Measurements from ENCODE around the gene SVBP. TPM values are rescaled to one million over a fixed set of nuclear protein-coding genes. Genes with fewer than 3 reads are reported as not detected.

Gene SVBP
- total RNA-seq, 2 experiments from 2014 or later: 15.8 to 18.1 TPM

- POLR2A ChIA-PET: interaction anchor here (5.2 kb wide), 1 partner anchor 13 kb away, joined by 37 read pairs; the partner anchor contains the start of genes C1orf50 and P3H1
Observed at GRCh38 chr1:42780176-42780575, 37.0 kb downstream of the SVBP start.

GRCh38 chr1:42779725-42780124 is 37.5 kb downstream of the SVBP start:
- DNase-seq: no peak
- no peak for ATAC-seq (ENCODE audit: low read depth)
- no peaks in the 10 kb centered on the region for H3K9me3 Mint-ChIP-seq
- POLR2A ChIA-PET: interaction anchor here (5.2 kb wide), 1 partner anchor 12 kb away, joined by 37 read pairs; the partner anchor contains the start of genes C1orf50 and P3H1
- H3K4me1 Mint-ChIP-seq: peaks cover 15% of the 10 kb centered on the region
- peaks cover 27% of the 10 kb centered on the region for H3K36me3 Mint-ChIP-seq
- peak overlapping the region; percentile 0 for H3K27ac Mint-ChIP-seq
- H3K27me3 Mint-ChIP-seq: no peaks in the 10 kb centered on the region
- no peak overlapping the region for H3K4me3 Mint-ChIP-seq

More at GRCh38 chr1:42780176-42780575, 37.0 kb downstream of the SVBP start:
- Mint-ChIP-seq H3K4me3 (no peak overlapping the region), H3K9me3 (no peaks in the 10 kb centered on the region), H3K4me1 (peaks cover 15% of the 10 kb centered on the region), H3K27me3 (no peaks in the 10 kb centered on the region), H3K27ac (no peak overlapping the region), H3K36me3 (peaks cover 24% of the 10 kb centered on the region)
- ATAC-seq (ENCODE audit: low read depth) (no peak), DNase-seq (no peak)

- no peak for ATAC-seq (ENCODE audit: low read depth)
- H3K9me3 Mint-ChIP-seq: no peaks in the 10 kb centered on the region
- POLR2A ChIA-PET: interaction anchor here (0.7 to 5.2 kb wide), 2 partner anchors 11 to 179 kb away, joined by 3 to 37 read pairs; partner anchors contain the start of genes C1orf50 and P3H1
- peaks cover 16% of the 10 kb centered on the region for H3K4me1 Mint-ChIP-seq
- no peak overlapping the region for H3K27ac Mint-ChIP-seq
- no peak overlapping the region for H3K4me3 Mint-ChIP-seq
- no peaks in the 10 kb centered on the region for H3K27me3 Mint-ChIP-seq
- H3K36me3 Mint-ChIP-seq: peaks cover 29% of the 10 kb centered on the region
- no peak for DNase-seq
Observed at GRCh38 chr1:42777852-42778251, 39.3 kb downstream of the SVBP start.

- Mint-ChIP-seq H3K9me3 (no peaks in the 10 kb centered on the region), H3K27me3 (no peaks in the 10 kb centered on the region), H3K36me3 (peaks cover 28% of the 10 kb centered on the region), H3K4me1 (peaks cover 20% of the 10 kb centered on the region), H3K4me3 (no peak overlapping the region), H3K27ac (no peak overlapping the region)
- DNase-seq: no peak
- ATAC-seq (ENCODE audit: low read depth): no peak
- POLR2A ChIA-PET: interaction anchor here (0.6 to 5.2 kb wide), 2 partner anchors 9 to 572 kb away, joined by 3 to 37 read pairs; partner anchors contain the start of genes C1orf50 and P3H1
Observed at GRCh38 chr1:42776502-42776901, 40.7 kb downstream of the SVBP start.

GRCh38 chr1:42774928-42775526 is 42.2 kb downstream of the SVBP start:
- Mint-ChIP-seq H3K27me3 (no peaks in the 10 kb centered on the region), H3K4me3 (no peak overlapping the region), H3K4me1 (peaks cover 25% of the 10 kb centered on the region), H3K9me3 (no peaks in the 10 kb centered on the region), H3K36me3 (peaks cover 27% of the 10 kb centered on the region), H3K27ac (no peak overlapping the region)
- ATAC-seq (ENCODE audit: low read depth) (no peak), DNase-seq (no peak)
- POLR2A ChIA-PET: no interaction called here

GRCh38 chr1:42773420-42773819 is 43.8 kb downstream of the SVBP start:
- Mint-ChIP-seq H3K4me3 (no peak overlapping the region), H3K9me3 (no peaks in the 10 kb centered on the region), H3K36me3 (peaks cover 33% of the 10 kb centered on the region), H3K27ac (no peak overlapping the region), H3K27me3 (no peaks in the 10 kb centered on the region), H3K4me1 (peaks cover 19% of the 10 kb centered on the region)
- POLR2A ChIA-PET: no interaction called here
- DNase-seq (no peak), ATAC-seq (ENCODE audit: low read depth) (no peak)

- no peaks in the 10 kb centered on the region for H3K27me3 Mint-ChIP-seq
- peaks cover 22% of the 10 kb centered on the region for H3K4me1 Mint-ChIP-seq
- DNase-seq: no peak
- ATAC-seq (ENCODE audit: low read depth): no peak
- no peak overlapping the region for H3K4me3 Mint-ChIP-seq
- H3K36me3 Mint-ChIP-seq: peaks cover 20% of the 10 kb centered on the region
- POLR2A ChIA-PET: interaction anchor here (1.4 kb wide), 1 partner anchor 155 kb away, joined by 3 read pairs; no protein-coding TSS in a partner anchor
- no peak overlapping the region for H3K27ac Mint-ChIP-seq
- no peaks in the 10 kb centered on the region for H3K9me3 Mint-ChIP-seq
Observed at GRCh38 chr1:42769811-42770210, 47.4 kb downstream of the SVBP start.

GRCh38 chr1:42768172-42768571 is 49.0 kb downstream of the SVBP start:
- ATAC-seq (ENCODE audit: low read depth) (no peak), DNase-seq (no peak)
- no peaks in the 10 kb centered on the region for H3K27me3 Mint-ChIP-seq
- peaks cover 22% of the 10 kb centered on the region for H3K4me1 Mint-ChIP-seq
- H3K9me3 Mint-ChIP-seq: no peaks in the 10 kb centered on the region
- H3K4me3 Mint-ChIP-seq: no peak overlapping the region
- POLR2A ChIA-PET: interaction anchor here (1.2 to 3.7 kb wide), 5 partner anchors 10 to 156 kb away, joined by 3 to 37 read pairs (median 34); partner anchors contain the start of genes TMEM269, YBX1 and ZNF691
- H3K27ac Mint-ChIP-seq: no peak overlapping the region
- H3K36me3 Mint-ChIP-seq: peaks cover 17% of the 10 kb centered on the region

- peaks cover 23% of the 10 kb centered on the region for H3K4me1 Mint-ChIP-seq
- DNase-seq (no peak), ATAC-seq (ENCODE audit: low read depth) (no peak)
- POLR2A ChIA-PET: interaction anchor here (0.7 to 3.7 kb wide), 37 partner anchors 10 to 1788 kb away, joined by 3 to 37 read pairs (median 4); partner anchors contain the start of genes CFAP57, CTPS1, EBNA1BP2 and ERMAP
- no peaks in the 10 kb centered on the region for H3K27me3 Mint-ChIP-seq
- H3K9me3 Mint-ChIP-seq: no peaks in the 10 kb centered on the region
- H3K36me3 Mint-ChIP-seq: peaks cover 17% of the 10 kb centered on the region
- peak overlapping the region; percentile 95 for H3K27ac Mint-ChIP-seq
- no peak overlapping the region for H3K4me3 Mint-ChIP-seq
Observed at GRCh38 chr1:42767510-42768000, 49.6 kb downstream of the SVBP start.

- H3K36me3 Mint-ChIP-seq: peaks cover 16% of the 10 kb centered on the region
Observed at GRCh38 chr1:42766741-42767509, 50.3 kb downstream of the SVBP start, which contains the start of the genes C1orf50 and P3H1. Gene C1orf50 (plus strand): TSS chr1:42767249. CDS start chr1:42767312, 63 bp downstream. Gene P3H1 (minus strand): TSS chr1:42767028. CDS start chr1:42766971, 57 bp downstream.

GRCh38 chr1:42765832-42766740 is 51.1 kb downstream of the SVBP start:
- ATAC-seq (ENCODE audit: low read depth) (peak; percentile 12), DNase-seq (no peak)
- Mint-ChIP-seq H3K4me1 (peaks cover 22% of the 10 kb centered on the region), H3K27ac (peak overlapping the region; percentile 76), H3K4me3 (no peak overlapping the region), H3K27me3 (no peaks in the 10 kb centered on the region), H3K9me3 (no peaks in the 10 kb centered on the region), H3K36me3 (peaks cover 16% of the 10 kb centered on the region)
- POLR2A ChIA-PET: interaction anchor here (0.6 to 3.7 kb wide), 42 partner anchors 8 to 1786 kb away, joined by 3 to 37 read pairs (median 4); partner anchors contain the start of genes CCDC30, CTPS1, ERMAP and KDM4A

More at GRCh38 chr1:42766741-42767509, 50.3 kb downstream of the SVBP start, which contains the start of the genes C1orf50 and P3H1:
- Mint-ChIP-seq H3K4me3 (no peak within 1 kb of the TSS), H3K4me1 (peaks cover 22% of the 10 kb centered on the region), H3K27me3 (no peaks in the 10 kb centered on the region), H3K9me3 (no peaks in the 10 kb centered on the region), H3K27ac (peak within 1 kb of the TSS; percentile 95)
- DNase-seq (peak; percentile 99), ATAC-seq (ENCODE audit: low read depth) (peak; percentile 94)
- POLR2A ChIA-PET: interaction anchor here (0.6 to 3.7 kb wide), 46 partner anchors 9 to 1787 kb away, joined by 3 to 37 read pairs (median 4); partner anchors contain the start of genes CCDC30, CFAP57, CTPS1 and EBNA1BP2

GRCh38 chr1:42765269-42765668 is 51.9 kb downstream of the SVBP start:
- Mint-ChIP-seq H3K9me3 (no peaks in the 10 kb centered on the region), H3K27me3 (no peaks in the 10 kb centered on the region), H3K27ac (no peak overlapping the region), H3K4me1 (peaks cover 19% of the 10 kb centered on the region), H3K36me3 (peaks cover 11% of the 10 kb centered on the region), H3K4me3 (no peak overlapping the region)
- no peak for DNase-seq
- POLR2A ChIA-PET: interaction anchor here (1.0 to 3.7 kb wide), 6 partner anchors 7 to 881 kb away, joined by 3 to 37 read pairs (median 32); partner anchors contain the start of genes ERMAP, SVBP, YBX1 and ZNF691
- no peak for ATAC-seq (ENCODE audit: low read depth)
